Choroid plexus epithelial cell (primary cell): Measurements from ENCODE around the gene CLEC18A.

Source experiments
- DNase-seq: peaks from one replicate; pipeline ENCODE4 v3.0.0-alpha.2; 2010; ENCODE audit warnings: low read depth
- H3K4me3 ChIP-seq: 2 replicates; pipeline ENCODE4 v1.5.1; 2011; ENCODE audit warnings: low read depth, mild to moderate bottlenecking, control low read depth, low read length, moderate library complexity
- TF ChIP-seq, protein P1 (sequence below): conservative IDR thresholded peaks from 2 replicates; pipeline ENCODE4 v1.5.1; 2011; ENCODE audit warnings: low read depth, mild to moderate bottlenecking, control low read depth, inconsistent platforms, low read length, moderate library complexity

The CLEC18A gene

DNA sequence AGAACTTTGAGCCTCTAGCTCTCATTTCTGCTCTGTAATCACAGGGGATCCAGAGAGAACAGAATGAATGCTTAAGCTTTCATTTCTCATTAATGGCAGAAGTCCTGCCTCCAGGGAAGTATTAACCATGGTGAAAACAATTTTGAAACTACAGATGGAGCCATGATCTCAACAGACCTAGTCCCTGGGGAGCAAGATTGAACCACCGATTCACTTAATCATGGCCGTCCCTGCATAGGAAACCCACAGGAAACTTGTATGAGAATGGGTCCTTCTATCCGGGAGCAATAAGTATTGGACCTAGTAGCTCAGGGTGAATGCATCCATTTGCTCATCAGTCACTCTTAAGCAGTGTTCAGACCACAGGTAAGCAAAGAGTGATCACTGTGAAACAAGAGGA, 40.2 kb upstream of the CLEC18A start:
- no peak for DNase-seq
- no peak overlapping the region for H3K4me3 ChIP-seq
- TF ChIP-seq, protein P1, sequence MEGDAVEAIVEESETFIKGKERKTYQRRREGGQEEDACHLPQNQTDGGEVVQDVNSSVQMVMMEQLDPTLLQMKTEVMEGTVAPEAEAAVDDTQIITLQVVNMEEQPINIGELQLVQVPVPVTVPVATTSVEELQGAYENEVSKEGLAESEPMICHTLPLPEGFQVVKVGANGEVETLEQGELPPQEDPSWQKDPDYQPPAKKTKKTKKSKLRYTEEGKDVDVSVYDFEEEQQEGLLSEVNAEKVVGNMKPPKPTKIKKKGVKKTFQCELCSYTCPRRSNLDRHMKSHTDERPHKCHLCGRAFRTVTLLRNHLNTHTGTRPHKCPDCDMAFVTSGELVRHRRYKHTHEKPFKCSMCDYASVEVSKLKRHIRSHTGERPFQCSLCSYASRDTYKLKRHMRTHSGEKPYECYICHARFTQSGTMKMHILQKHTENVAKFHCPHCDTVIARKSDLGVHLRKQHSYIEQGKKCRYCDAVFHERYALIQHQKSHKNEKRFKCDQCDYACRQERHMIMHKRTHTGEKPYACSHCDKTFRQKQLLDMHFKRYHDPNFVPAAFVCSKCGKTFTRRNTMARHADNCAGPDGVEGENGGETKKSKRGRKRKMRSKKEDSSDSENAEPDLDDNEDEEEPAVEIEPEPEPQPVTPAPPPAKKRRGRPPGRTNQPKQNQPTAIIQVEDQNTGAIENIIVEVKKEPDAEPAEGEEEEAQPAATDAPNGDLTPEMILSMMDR = no peak

DNA sequence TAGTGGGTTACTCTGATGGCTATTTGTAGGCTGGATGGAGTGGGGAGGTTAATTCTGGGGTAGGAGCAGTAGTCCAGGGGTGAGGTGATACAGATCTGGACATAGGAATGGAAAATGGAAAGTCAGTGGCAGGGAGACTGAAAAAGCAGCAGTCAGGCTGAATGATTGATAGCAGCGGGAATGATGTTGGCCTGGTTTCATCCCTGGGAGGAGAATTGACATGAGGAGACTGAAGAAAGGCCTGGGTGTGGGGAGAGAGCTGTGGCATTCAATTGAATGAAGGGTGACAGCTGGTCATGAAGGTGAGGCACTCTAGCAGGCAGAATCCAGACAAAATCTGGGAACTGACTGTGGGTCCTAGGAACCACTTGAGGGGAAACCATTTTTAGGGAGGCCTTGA, 34.7 kb upstream of the CLEC18A start:
- TF ChIP-seq, protein P1 = no peak
- H3K4me3 ChIP-seq = no peak overlapping the region
- no peak for DNase-seq

DNA sequence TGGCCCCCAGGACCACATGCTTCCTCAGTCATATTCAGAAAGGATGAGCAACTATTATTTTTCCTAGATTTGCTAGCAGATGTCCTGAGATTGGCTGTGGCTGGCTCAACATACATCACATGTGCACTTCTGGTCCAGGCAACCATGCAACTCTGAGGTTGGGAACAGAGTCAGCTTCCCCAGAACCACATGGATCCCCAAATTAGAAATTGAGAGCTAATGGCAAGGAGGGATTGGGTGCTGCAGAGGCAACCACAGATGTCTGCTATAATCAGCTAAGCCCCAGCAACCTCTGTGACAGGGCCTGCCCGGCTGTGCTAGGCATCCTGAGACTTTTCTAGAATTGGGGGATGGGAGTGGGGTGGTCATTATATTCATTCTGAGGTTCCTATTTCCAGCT, 33.8 kb upstream of the CLEC18A start:
- H3K4me3 ChIP-seq = peak overlapping the region; percentile 35
- peak; percentile 28 for DNase-seq
- TF ChIP-seq, protein P1 = no peak

DNA sequence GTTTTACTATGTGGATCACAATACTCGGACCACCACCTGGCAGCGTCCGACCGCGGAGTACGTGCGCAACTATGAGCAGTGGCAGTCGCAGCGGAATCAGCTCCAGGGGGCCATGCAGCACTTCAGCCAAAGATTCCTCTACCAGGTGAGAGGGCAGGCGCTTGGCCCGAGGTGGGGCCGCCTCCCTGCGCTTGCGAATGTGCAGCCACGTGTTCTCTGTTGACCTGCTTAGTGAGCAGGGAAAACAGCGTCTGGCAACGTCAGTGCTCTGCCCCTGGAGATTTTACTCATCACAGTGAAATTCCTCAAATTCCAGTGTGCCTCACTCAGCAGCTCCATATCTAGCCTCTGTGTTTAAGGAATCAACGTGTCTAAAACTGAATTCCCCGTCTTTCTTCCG, 33.4 kb upstream of the CLEC18A start:
- peak; percentile 99 for DNase-seq
- TF ChIP-seq, protein P1 = no peak
- peak overlapping the region; percentile 35 for H3K4me3 ChIP-seq

DNA sequence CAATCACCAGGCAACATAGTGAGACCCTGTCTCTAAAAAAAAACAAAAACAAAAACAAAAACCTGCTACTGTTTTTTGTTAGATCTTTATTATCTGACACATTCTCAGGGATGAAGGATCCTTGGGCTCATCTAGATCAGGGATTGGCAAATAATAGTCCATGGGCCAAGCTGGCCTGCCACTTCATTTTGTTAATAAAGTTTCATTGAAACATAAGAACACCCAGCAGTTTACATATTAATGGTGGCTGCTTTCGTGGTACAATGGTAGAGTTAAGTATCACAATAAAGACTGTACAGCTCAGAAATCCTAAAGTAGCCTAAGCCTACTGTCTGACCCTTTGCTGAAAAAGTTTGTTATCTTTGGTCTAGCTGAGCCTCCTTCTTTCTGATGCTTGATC, 32.9 kb upstream of the CLEC18A start:
- TF ChIP-seq, protein P1 = no peak
- H3K4me3 ChIP-seq = peak overlapping the region; percentile 35
- DNase-seq = no peak

DNA sequence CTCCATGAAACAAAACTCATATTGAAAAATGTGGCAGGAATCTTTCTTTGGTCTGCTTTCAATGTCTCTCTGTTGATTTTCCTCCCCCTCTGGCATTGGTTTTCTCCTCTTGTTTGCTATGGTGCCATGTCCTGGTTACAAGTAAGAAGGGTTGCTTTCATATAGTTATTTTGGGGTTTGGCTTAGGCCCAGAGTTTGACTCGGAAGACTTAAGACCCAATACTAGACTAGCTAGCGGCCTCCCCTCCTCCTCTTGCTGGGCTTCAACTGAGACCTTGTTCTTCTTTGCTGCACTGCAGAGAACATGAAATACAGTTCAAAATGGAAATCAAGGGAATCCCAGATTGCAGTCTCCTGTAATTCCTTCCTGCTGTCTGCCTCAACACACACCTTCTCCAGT, 30.0 kb upstream of the CLEC18A start:
- peak; percentile 37 for DNase-seq
- TF ChIP-seq, protein P1 = no peak
- H3K4me3 ChIP-seq = no peak overlapping the region

DNA sequence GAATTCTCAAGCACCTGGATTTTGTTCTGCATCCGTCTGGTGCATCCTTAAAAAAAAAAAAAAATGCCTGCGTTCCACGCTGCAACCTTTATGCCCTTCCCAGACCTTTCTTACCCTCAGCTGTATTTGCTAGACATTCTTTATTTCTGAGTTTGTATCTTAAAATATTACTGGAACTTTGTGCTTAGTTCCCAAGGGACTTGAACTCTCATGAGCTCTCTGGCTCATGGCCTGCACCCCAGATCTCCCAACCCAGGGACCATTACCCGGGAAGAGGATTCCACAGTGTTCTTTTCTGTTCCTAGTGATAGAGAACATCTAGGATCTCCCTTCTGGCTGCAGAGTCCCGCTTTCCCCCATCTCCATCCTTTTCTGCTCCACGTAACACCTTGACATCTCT, 28.9 kb upstream of the CLEC18A start:
- no peak for DNase-seq
- TF ChIP-seq, protein P1 = no peak
- no peak overlapping the region for H3K4me3 ChIP-seq
